HG02885 (cell line): ENCODE results near the gene TOMM5.

Experiments used
- ATAC-seq: cut with Tn5 transposase; IDR thresholded peaks from one replicate; pipeline ENCODE4 v1.9.1; 2021; ENCODE audit warnings: mild to moderate bottlenecking; ENCODE audit not compliant: unreplicated experiment, poor library complexity

TOMM5 gene

GRCh38 chr9:37565661-37566618, 26.5 kb downstream of the TOMM5 start:
- ATAC-seq = peak; percentile 79

- no peak for ATAC-seq
Measured at GRCh38 chr9:37564916-37565315, 27.5 kb downstream of the TOMM5 start.

- no peak for ATAC-seq
Measured at GRCh38 chr9:37563806-37564513, 28.4 kb downstream of the TOMM5 start.

GRCh38 chr9:37562826-37563225, 29.6 kb downstream of the TOMM5 start:
- ATAC-seq = no peak

- ATAC-seq = no peak
Measured at GRCh38 chr9:37561682-37562081, 30.7 kb downstream of the TOMM5 start.

GRCh38 chr9:37559855-37560592, 32.4 kb downstream of the TOMM5 start:
- no peak for ATAC-seq

GRCh38 chr9:37559125-37559524, 33.3 kb downstream of the TOMM5 start:
- no peak for ATAC-seq

GRCh38 chr9:37555786-37556185, 36.6 kb downstream of the TOMM5 start:
- ATAC-seq = no peak

- no peak for ATAC-seq
Measured at GRCh38 chr9:37554318-37554717, 38.1 kb downstream of the TOMM5 start.

GRCh38 chr9:37551888-37552287, 40.5 kb downstream of the TOMM5 start:
- ATAC-seq = no peak

GRCh38 chr9:37551468-37551867, 40.9 kb downstream of the TOMM5 start:
- no peak for ATAC-seq

GRCh38 chr9:37550781-37551180, 41.6 kb downstream of the TOMM5 start:
- no peak for ATAC-seq

- no peak for ATAC-seq
Measured at GRCh38 chr9:37549527-37549926, 42.9 kb downstream of the TOMM5 start.

- no peak for ATAC-seq
Measured at GRCh38 chr9:37547328-37547878, 45.0 kb downstream of the TOMM5 start.

- no peak for ATAC-seq
Measured at GRCh38 chr9:37543468-37543867, 48.9 kb downstream of the TOMM5 start.

- no peak for ATAC-seq
Measured at GRCh38 chr9:37542895-37543294, 49.5 kb downstream of the TOMM5 start.

GRCh38 chr9:37542488-37542887, 49.9 kb downstream of the TOMM5 start:
- ATAC-seq = no peak

- no peak for ATAC-seq
Measured at GRCh38 chr9:37541465-37541864, 50.9 kb downstream of the TOMM5 start.

GRCh38 chr9:37540634-37541033, 51.8 kb downstream of the TOMM5 start:
- no peak for ATAC-seq

- no peak for ATAC-seq
Measured at GRCh38 chr9:37539634-37540033, 52.8 kb downstream of the TOMM5 start.
